HEK293T (cell line): ENCODE measurements around the gene TTC7B.

Experiments
- BHLHE40 ChIP-seq: fragments of 450-650 bp; IDR thresholded peaks from 2 replicates; pipeline ENCODE4 v1.6.1; 2016; ENCODE audit warnings: mild to moderate bottlenecking, moderate library complexity, borderline replicate concordance
- CTBP1 ChIP-seq: fragments of 450-650 bp; IDR thresholded peaks from 2 replicates; pipeline ENCODE4 v1.6.1; 2016; ENCODE audit warnings: borderline replicate concordance
- FOXA1 ChIP-seq: fragments of 450-650 bp; IDR thresholded peaks from 2 replicates; pipeline ENCODE4 v1.6.1; 2016; ENCODE audit warnings: mild to moderate bottlenecking
- FOXM1 ChIP-seq: fragments of 450-650 bp; IDR thresholded peaks from 2 replicates; pipeline ENCODE4 v1.6.1; 2017; ENCODE audit warnings: mild to moderate bottlenecking, borderline replicate concordance
- L3MBTL2 ChIP-seq: fragments of 450-650 bp; conservative IDR thresholded peaks from 2 replicates; pipeline ENCODE4 v1.6.1; 2016; ENCODE audit warnings: mild to moderate bottlenecking
- LEF1 ChIP-seq: fragments of 450-650 bp; IDR thresholded peaks from 2 replicates; pipeline ENCODE4 v1.6.1; 2017; ENCODE audit warnings: mild to moderate bottlenecking, borderline replicate concordance
- NFRKB ChIP-seq: fragments of 450-650 bp; IDR thresholded peaks from 2 replicates; pipeline ENCODE4 v1.6.1; 2016; ENCODE audit warnings: mild to moderate bottlenecking, moderate library complexity
- PKNOX1 ChIP-seq: fragments of 450-650 bp; IDR thresholded peaks from 2 replicates; pipeline ENCODE4 v1.6.1; 2016
- SP1 ChIP-seq: fragments of 450-650 bp; IDR thresholded peaks from 2 replicates; pipeline ENCODE4 v1.6.1; 2017
- SUZ12 ChIP-seq: fragments of 450-650 bp; IDR thresholded peaks from 2 replicates; pipeline ENCODE4 v1.6.1; 2016; ENCODE audit warnings: mild to moderate bottlenecking
- ZNF384 ChIP-seq: fragments of 450-650 bp; IDR thresholded peaks from 2 replicates; pipeline ENCODE4 v1.6.1; 2016

GRCh38 chr14:90616881-90617280 lies 199.3 kb downstream of the TTC7B start:
- no peak for TF ChIP-seq ZNF384
- TF ChIP-seq SP1: no peak
- TF ChIP-seq SUZ12: no peak
- no peak for TF ChIP-seq NFRKB
- no peak for TF ChIP-seq FOXM1
- no peak for TF ChIP-seq L3MBTL2
- TF ChIP-seq BHLHE40: no peak
- no peak for TF ChIP-seq PKNOX1
- TF ChIP-seq CTBP1: no peak
- no peak for TF ChIP-seq FOXA1
- no peak for TF ChIP-seq LEF1
